ENCODE measurements around the gene SATB1. TPM values are rescaled to one million over a fixed set of nuclear protein-coding genes. Genes with fewer than 3 reads are reported as not detected.

SATB1 gene
- total RNA-seq, 1 donor from 2014 or later: 56.9 TPM

GRCh38 chr3:18410205-18410604, 14.9 kb downstream of the SATB1 start:
- DNase-seq (ENCODE audit: low spot score): no peak
- intact Hi-C loops (cut with DNase I): no loop called here

- no peak for DNase-seq (ENCODE audit: low spot score)
- intact Hi-C loops (cut with DNase I): no loop called here
Measured at GRCh38 chr3:18409266-18409665, 15.9 kb downstream of the SATB1 start.

DNA sequence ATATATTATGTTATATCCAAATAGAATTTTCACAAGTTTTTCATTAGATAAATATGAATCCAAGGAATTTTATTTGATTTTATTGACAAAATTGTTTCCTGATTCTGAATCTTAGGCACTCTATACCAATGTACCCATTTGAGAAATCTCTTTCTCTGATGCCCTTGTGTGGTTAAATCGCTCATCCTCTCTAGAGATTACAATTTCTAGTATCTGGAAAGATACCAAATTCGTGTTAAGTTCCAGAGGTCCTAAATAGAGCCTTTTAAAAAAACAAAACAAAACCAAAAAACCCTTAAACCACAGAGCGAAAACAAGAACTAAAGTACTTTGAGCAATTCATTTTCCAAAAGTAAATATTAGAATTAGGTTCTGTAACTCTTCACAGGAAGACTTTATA, 20.0 kb downstream of the SATB1 start:
- intact Hi-C loops (cut with DNase I): no loop called here
- no peak for DNase-seq (ENCODE audit: low spot score)

GRCh38 chr3:18403061-18403460, 22.1 kb downstream of the SATB1 start:
- intact Hi-C loops (cut with DNase I): no loop called here
- DNase-seq (ENCODE audit: low spot score): no peak

- no peak for DNase-seq (ENCODE audit: low spot score)
- intact Hi-C loops (cut with DNase I): no loop called here
Measured at GRCh38 chr3:18402239-18402799, 22.8 kb downstream of the SATB1 start.

DNA sequence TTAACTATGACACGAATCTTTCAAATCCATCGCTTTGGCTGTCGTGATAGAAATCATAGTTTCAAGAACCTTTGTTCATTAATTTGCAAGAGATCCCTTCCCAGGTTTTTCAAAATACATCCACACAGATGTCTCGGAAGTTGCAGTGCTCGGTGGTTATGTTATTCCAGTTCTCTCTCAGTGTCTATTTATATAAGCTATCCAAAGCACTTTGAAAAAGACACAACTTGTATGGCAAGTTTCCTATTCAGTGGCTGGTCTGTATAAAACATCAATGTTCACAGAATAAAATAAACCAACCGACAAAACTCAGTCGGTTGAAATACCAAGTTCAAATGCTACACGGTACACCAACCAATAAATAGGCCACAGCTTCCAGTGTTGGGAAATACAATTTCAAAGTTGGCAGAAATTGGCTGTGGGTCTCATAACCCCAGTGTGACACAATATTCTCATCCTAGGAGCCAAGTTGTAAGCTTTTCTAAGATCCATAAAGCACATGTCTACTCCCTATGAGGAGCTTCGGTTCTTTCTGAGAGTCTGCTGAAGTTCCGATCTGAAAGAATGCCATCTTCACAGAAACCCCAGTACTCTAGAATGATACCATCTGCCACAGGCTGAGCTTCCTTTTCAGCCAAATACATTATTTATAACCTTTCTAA, 23.7 kb downstream of the SATB1 start:
- intact Hi-C loops (cut with DNase I): no loop called here
- no peak for DNase-seq (ENCODE audit: low spot score)

DNA sequence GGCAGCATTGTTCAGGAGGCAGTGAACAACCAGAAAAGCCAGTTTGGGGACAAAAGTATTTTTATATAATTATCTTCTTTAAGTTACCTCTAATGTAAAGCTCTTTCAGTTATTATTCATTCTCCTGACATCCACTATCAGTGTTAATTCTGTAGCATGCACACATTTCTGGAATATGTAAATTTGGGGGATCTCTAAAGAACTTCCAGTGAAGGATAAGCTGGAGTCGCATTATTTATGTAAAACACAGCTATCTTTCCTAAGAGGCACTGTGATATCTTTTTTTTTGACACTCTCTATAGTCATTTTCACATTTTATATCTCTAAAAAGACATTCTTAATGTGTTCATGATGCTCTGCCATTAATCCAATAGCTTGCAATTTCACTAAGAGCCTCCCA, 26.7 kb downstream of the SATB1 start:
- intact Hi-C loops (cut with DNase I): no loop called here
- DNase-seq (ENCODE audit: low spot score): no peak

DNA sequence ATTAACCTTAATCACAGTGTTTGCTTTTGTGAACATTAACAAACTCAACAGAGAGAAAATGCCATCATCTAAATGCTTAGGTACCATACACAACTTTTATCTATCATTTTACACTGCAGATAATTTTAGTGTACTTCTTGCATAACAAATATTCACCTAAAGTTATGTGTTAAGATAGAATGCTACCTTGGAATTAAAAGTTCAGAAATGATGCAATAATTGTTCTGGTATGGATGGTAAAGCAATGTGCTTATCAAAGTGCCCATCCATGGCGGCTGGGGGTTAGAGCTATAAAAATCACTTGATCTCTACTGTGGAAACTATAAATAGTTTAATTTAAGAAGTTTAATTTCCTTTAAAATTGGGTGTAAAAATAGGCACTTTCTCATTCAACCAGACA, 28.7 kb downstream of the SATB1 start:
- DNase-seq (ENCODE audit: low spot score): no peak
- intact Hi-C loops (cut with DNase I): no loop called here

GRCh38 chr3:18394384-18394995, 30.6 kb downstream of the SATB1 start:
- no peak for DNase-seq (ENCODE audit: low spot score)
- intact Hi-C loops (cut with DNase I): no loop called here

DNA sequence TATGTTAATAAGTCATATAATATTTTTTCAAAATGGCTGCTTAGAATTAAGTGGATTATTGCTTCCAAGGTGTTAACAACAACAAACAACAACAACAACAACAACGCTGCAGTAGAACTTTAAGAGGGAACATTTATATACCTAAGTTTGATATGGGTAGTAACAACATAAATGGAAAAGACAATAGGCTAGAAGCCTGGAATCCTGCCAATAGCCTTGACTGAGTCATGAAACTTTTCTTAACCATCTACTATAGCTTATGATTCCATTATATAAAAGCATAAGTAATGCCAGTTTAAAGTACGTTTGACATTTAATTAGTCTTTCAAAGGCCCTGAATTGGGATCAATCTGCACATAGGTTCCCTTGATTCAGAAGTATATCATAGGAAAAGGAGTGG, 31.2 kb downstream of the SATB1 start:
- intact Hi-C loops (cut with DNase I): no loop called here
- no peak for DNase-seq (ENCODE audit: low spot score)

GRCh38 chr3:18390024-18390660, 35.0 kb downstream of the SATB1 start:
- intact Hi-C loops (cut with DNase I): no loop called here
- no peak for DNase-seq (ENCODE audit: low spot score)

GRCh38 chr3:18389108-18389733, 35.9 kb downstream of the SATB1 start:
- intact Hi-C loops (cut with DNase I): no loop called here
- no peak for DNase-seq (ENCODE audit: low spot score)

GRCh38 chr3:18386274-18386890, 38.8 kb downstream of the SATB1 start:
- intact Hi-C loops (cut with DNase I): no loop called here
- no peak for DNase-seq (ENCODE audit: low spot score)

DNA sequence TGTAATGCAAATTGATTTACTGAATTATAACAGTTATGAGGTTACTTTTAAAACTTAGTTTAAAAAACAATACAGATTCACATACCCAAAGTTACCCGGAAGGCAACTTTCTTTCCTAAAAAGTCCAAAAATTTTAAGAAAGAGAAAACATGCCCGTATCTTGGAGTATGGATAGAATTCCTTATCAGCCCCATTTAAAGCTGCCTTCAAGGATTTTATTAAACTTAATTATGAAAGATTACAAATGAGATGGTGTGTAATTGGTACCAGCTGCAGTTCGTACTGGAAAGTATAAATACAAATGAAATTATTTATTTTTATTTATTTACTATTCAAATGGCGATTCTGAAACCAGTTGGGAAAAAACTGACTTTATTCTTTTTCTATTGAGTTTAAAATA, 39.4 kb downstream of the SATB1 start:
- no peak for DNase-seq (ENCODE audit: low spot score)
- intact Hi-C loops (cut with DNase I): no loop called here

DNA sequence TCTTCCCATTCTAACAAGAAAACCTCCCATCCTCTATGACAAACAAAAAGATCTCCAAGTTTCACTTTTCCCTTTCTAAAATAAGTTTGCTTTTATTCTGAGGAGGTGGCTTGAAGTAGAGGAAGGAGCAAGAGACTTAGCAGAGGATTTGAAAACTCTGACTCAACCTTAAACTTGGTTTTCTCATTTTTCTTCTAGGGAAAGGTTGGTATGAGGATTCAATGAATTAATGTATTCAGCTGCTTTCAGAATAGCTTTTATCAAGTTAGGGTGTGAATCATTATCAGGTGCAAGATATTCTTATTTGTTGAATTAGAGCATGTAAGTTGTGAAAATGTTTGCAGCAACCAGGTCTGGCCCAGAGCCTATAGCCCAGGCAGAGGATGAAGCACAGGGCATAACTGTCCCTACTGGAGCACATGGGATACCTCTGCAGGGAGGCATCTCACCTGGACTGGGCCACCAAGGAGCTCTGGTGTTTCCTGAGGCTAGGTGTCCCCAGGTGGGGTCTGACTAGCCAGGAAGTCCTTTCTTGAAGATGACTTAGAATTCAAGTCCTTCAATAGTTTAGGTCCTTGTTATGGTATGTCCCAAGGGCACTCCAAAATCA, 42.3 kb downstream of the SATB1 start:
- intact Hi-C loops (cut with DNase I): no loop called here
- DNase-seq (ENCODE audit: low spot score): no peak

DNA sequence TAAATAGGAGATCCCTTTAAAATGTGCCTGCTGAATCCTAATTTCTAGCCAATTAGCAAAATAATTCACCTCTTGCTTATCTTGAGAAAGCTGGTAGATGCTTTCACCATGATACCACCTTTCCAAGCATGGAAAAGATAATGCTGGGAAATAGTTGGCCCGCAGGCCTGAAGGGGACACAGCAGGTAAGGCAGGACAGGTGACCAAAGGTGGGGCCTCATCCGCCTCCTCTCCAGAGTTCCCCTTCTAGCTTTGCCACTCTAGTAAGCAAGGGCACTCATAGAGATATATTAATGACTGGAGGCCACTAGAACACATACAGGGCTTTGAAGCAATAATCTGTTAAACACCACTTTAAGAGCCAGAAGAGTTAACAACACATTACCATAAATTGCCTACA, 45.5 kb downstream of the SATB1 start:
- no peak for DNase-seq (ENCODE audit: low spot score)
- intact Hi-C loops (cut with DNase I): no loop called here

DNA sequence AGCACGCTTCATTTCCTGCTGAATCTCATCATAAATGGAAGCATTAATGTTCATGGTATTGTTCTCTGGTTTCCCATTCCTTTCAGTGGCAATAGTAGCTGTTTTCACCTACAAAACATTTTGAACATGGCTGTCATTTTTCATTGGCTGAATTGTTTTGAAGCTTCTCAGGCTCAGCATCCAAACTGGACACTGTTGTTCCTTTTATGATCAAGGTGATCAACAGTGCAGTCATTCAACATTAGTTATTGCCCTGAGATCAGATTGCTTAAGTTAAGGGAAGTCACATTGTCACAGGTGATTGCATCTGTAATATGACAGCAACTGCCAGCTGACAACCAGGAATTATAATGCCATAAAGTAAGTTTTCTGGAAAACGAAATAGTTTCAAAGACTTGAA, 46.9 kb downstream of the SATB1 start:
- DNase-seq (ENCODE audit: low spot score): no peak
- intact Hi-C loops (cut with DNase I): no loop called here

DNA sequence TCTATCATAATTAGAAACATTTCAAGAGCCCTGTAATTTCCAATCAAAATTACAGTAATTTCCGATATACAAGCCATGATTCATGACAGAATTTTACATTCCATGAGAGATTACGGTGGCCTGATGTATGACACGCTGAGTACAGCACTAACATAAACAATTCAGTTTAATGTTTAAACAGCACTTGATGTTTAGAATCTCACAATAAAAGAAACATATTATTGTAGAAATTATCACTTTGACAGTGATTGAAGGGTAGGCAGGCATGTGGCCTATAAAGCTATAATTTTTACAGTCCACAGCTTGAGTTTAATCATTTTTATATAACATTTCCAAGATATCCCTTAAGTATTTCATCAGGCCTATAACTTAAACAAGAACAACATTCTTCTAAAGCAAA, 48.5 kb downstream of the SATB1 start:
- DNase-seq (ENCODE audit: low spot score): no peak
- intact Hi-C loops (cut with DNase I): no loop called here

DNA sequence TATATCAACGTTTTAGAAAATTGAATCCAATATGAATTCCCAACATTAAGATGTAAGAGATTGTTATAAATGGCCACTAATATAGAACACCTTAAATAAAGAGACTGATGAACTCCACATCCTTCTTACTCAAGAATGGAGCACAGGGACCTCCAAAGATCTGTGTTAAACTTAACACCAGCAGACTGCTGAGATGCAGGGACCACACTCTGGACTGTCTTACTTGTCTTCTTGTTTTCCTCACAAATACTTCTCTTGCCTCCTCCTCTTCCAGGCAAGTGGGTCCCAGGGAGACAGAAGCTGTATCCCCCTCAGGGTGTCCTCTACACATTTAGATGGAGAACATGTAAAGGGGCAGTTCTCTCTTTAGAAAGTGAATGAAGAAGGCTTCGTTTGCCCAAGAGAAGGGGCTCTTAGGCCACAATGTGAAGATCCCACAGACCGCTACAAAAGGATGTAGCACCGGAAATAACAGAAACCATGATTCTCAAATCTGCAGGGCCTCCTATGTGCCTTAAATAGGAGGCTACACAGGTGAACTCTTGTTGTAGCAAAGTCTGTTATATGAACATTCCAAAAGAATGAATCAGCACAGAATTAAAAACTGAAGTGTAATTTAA, 52.2 kb downstream of the SATB1 start:
- no peak for DNase-seq (ENCODE audit: low spot score)

More for the DNA sequence above, 52.2 kb downstream of the SATB1 start:
- intact Hi-C loops (cut with DNase I): no loop called here
